HUES6 (cell line): ENCODE results near the gene XPO6.
"Not testable (repeated sequence)": the region's sequence is repeated elsewhere in the genome, so short reads cannot be mapped to it uniquely, and the experiment has no call there.

ENCODE experiments used
- H3K27ac ChIP-seq: 2 replicates; pipeline ENCODE4 v1.7.0; 2013; ENCODE audit warnings: low read depth, mild to moderate bottlenecking, low read length, inconsistent platforms
- H3K27me3 ChIP-seq: 2 replicates; pipeline ENCODE4 v1.6.1; 2013; ENCODE audit warnings: low read length; ENCODE audit not compliant: control insufficient read depth, insufficient read depth
- H3K36me3 ChIP-seq: 2 replicates; pipeline ENCODE4 v1.6.1; 2013; ENCODE audit warnings: low read length; ENCODE audit not compliant: control insufficient read depth, insufficient read depth
- H3K4me1 ChIP-seq: 2 replicates; pipeline ENCODE4 v1.6.1; 2013; ENCODE audit warnings: low read length; ENCODE audit not compliant: control insufficient read depth, insufficient read depth
- H3K4me3 ChIP-seq: 2 replicates; pipeline ENCODE4 v1.5.1; 2013; ENCODE audit warnings: low read depth, low read length
- H3K9ac ChIP-seq: one replicate; pipeline ENCODE4 v1.6.1; 2013; ENCODE audit warnings: mild to moderate bottlenecking, low read length
- H3K9me3 ChIP-seq: 2 replicates; pipeline ENCODE4 v1.6.1; 2013; ENCODE audit warnings: low read depth, low read length; ENCODE audit not compliant: control insufficient read depth, insufficient read depth

The XPO6 gene

DNA sequence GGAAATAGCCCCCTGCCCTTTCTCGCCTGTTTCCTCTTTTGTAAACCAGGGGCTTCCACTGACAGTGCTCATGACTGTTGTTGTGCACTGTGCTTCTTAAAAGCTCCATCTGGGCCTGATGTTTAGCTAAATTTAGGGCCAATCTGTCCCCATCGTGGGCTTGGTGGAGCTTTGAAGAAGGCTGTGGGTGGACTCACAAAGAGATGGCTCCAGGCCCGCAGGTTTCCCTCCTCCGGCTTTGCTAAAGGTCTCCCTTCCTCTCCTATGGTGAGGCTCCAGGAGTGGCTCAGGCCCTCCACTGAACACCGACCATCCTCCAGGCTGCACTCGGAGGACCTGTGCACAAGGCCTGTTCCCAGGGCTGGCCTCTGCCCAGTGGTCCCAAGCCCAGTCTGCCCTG is 30.2 kb upstream of the XPO6 start:
- Histone ChIP-seq H3K9ac (no peak overlapping the region), H3K4me1 (no peaks in the 10 kb centered on the region), H3K4me3 (no peak overlapping the region), H3K27me3 (no peaks in the 10 kb centered on the region), H3K27ac (no peak overlapping the region), H3K36me3 (no peaks in the 10 kb centered on the region), H3K9me3 (peaks cover 5% of the 10 kb centered on the region)

DNA sequence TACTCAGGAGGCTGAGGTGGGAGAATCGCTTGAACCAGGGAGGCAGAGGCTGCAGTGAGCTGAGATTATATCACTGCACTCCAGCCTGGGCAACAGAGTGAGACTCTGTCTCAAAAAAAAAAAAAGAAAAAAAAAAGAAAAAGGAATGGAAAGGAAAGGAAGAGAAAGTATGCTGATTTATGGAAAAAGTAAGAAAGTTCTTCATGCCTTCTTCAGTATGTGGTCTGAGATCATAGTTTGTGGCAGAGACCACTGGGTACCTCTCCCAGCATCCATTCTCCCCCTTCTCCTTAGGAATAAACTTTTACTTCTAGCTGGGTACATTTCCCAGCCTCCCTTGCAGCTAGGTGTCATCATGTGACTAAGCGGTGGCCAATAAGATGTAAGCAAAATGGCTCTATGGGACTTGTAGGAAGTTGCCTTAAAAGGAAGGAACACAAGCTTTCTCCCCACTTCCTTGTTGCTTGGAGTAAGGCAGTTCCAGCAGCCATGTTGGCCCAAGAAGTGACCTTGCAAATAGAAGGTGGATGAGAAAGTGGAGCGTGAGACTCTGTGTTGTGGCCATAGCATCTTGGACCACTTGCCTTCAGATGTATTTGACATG is 26.1 kb upstream of the XPO6 start:
- no peaks in the 10 kb centered on the region for H3K36me3 ChIP-seq
- H3K9me3 ChIP-seq: peaks cover 5% of the 10 kb centered on the region
- H3K27ac ChIP-seq: no peak overlapping the region
- H3K27me3 ChIP-seq: no peaks in the 10 kb centered on the region
- H3K4me1 ChIP-seq: no peaks in the 10 kb centered on the region
- no peak overlapping the region for H3K9ac ChIP-seq
- no peak overlapping the region for H3K4me3 ChIP-seq

DNA sequence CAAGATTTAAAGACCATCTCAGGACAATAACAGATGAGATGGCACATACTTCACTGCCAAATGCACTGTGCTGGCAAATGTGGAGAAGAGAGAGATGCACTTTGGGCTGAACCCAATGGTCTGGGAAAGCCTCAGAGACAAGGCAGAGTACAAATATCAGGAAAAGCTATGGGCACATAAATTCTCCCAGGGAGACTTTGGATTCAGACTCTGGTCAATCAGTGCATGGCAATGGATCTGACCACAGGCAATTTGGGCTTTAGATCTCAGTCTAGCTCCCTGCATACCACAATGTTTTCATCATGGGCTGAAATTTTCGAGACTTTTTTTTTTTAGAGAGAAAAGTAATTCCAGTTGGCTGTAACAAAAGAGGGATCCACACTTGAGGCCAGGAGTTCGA is 20.0 kb upstream of the XPO6 start:
- Histone ChIP-seq H3K9me3 (no peaks in the 10 kb centered on the region), H3K27ac (no peak overlapping the region), H3K9ac (no peak overlapping the region), H3K4me1 (no peaks in the 10 kb centered on the region), H3K36me3 (no peaks in the 10 kb centered on the region), H3K27me3 (no peaks in the 10 kb centered on the region), H3K4me3 (no peak overlapping the region)

DNA sequence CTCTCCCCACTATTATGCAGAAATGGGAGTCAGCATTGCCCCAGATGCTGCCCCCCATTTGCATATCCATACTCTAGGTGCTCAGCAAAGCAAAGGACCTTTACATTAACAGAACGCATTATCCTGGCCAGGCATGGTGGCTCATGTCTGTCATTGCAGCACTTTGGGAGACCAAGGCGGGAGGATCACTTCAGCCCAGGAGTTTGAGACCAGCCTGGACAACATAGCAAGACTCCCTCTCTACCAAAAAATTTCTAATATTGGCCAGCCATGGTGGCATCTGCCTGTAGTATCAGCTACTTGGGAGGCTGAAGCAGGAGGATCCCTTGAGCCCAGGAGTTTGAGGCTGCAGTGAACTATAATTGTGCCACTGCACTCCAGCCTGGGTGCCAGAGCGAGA is 12.1 kb upstream of the XPO6 start:
- H3K27ac ChIP-seq, H3K9ac ChIP-seq, H3K9me3 ChIP-seq, H3K36me3 ChIP-seq, H3K4me3 ChIP-seq, H3K4me1 ChIP-seq, H3K27me3 ChIP-seq: not testable (repeated sequence)

DNA sequence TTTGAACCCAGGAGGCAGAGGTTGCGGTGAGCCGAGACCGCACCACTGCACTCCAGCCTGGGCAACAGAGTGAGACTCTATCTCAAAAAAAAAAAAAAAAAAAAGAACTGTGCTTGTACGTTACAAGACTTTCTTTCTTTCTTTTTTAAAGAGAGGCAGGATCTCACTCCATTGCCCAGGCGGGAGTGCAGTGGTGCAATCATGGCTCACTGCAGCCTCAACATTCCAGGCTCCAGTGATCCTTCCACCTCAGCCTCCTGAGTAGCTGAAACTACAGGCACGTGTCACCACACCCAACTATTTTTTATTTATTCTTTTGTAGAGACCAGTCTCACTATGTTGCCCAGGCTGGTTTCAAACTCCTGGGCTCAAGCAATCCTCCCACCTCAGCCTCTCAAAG is 8.0 kb upstream of the XPO6 start:
- H3K9me3 ChIP-seq, H3K36me3 ChIP-seq, H3K4me1 ChIP-seq, H3K27ac ChIP-seq, H3K9ac ChIP-seq, H3K27me3 ChIP-seq, H3K4me3 ChIP-seq: not testable (repeated sequence)

DNA sequence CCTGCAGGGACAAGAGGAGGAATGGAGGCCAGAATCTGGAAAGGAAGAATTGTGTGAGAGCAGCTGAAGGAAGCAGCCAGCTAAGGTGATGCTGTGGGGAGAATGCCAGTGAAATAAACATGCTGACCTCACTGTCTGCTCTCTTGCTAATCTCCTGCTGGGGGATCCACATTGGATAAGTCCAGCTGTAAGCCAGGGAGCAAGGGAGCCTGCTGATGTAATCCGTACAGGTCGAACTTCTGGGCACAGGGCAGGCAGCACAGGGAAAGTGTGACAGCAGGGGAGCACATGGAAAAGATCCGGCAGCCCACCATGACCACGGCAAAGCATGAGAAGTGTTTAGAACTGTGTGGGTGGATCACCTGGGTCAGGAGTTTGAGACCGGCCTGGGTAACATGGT is 7.5 kb upstream of the XPO6 start:
- Histone ChIP-seq H3K9ac (no peak overlapping the region), H3K27ac (no peak overlapping the region), H3K4me1 (no peaks in the 10 kb centered on the region), H3K36me3 (no peaks in the 10 kb centered on the region), H3K9me3 (no peaks in the 10 kb centered on the region), H3K27me3 (no peaks in the 10 kb centered on the region), H3K4me3 (no peak overlapping the region)

DNA sequence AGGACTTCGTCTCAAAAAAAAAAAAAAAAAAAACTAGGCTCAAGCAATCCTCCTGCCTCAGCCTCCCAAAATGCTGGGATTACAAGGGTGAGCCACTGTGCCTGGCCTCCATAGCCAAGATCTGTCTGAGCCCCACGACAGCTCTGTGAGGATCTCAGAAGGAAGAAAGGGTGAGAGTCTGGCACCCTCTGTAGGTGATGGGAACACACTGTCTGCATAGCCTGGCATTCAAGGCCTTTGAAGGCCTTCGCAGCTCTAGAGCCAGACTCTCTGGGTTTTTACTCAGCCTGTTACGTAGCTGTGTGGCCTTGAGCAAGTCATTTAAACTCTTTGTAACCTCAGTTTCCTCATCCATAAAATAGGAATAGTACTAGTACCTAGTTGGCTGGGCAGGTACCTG is 6.3 kb upstream of the XPO6 start:
- H3K4me3 ChIP-seq: no peak overlapping the region
- no peaks in the 10 kb centered on the region for H3K36me3 ChIP-seq
- H3K9ac ChIP-seq: no peak overlapping the region
- no peaks in the 10 kb centered on the region for H3K9me3 ChIP-seq
- no peak overlapping the region for H3K27ac ChIP-seq
- no peaks in the 10 kb centered on the region for H3K27me3 ChIP-seq
- H3K4me1 ChIP-seq: no peaks in the 10 kb centered on the region

DNA sequence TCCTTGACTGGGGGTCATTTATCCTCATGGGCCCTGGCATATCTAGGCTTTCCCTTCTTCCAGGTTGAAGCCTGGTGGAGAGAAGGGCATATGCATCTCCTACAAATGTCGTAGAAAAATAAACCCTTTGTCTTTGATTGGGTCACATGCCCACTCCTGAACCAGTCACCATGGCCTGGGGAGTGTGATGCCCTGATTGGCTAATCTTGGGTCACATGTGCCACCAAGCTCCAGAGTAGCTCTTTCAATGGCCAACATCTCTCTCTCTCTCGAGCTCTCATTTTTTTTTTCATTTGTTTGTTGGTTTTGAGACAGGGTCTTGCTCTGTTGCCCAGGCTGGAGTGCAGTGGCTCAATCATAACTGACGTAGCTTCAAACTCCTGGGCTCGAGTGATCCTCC is 5.6 kb upstream of the XPO6 start:
- peaks cover 6% of the 10 kb centered on the region for H3K4me1 ChIP-seq
- no peak overlapping the region for H3K27ac ChIP-seq
- H3K27me3 ChIP-seq: no peaks in the 10 kb centered on the region
- H3K36me3 ChIP-seq: no peaks in the 10 kb centered on the region
- no peak overlapping the region for H3K9ac ChIP-seq
- no peaks in the 10 kb centered on the region for H3K9me3 ChIP-seq
- H3K4me3 ChIP-seq: no peak overlapping the region

DNA sequence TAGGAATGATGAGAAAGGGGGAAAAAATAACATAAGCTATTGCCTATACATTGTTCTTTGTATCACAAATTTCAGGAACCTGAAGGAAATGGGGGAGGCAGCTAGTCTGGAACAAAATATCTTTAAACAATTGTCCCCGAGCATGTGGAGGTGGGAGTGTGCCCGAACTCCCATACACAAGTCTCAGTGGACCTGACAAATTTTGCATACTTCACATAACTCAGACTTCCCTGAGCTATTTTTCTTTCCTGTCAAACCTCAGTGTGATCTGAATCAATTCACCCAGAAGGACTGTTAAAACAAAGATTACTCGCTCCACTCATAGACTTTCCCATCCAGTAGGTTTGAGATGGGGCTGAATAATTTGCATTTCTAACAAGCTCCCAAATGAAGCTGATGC is 1.6 kb upstream of the XPO6 start:
- H3K4me3 ChIP-seq: no peak overlapping the region
- H3K27ac ChIP-seq: no peak overlapping the region
- no peak overlapping the region for H3K9ac ChIP-seq
- no peaks in the 10 kb centered on the region for H3K27me3 ChIP-seq
- peaks cover 21% of the 10 kb centered on the region for H3K4me1 ChIP-seq
- peaks cover 13% of the 10 kb centered on the region for H3K36me3 ChIP-seq
- H3K9me3 ChIP-seq: no peaks in the 10 kb centered on the region

DNA sequence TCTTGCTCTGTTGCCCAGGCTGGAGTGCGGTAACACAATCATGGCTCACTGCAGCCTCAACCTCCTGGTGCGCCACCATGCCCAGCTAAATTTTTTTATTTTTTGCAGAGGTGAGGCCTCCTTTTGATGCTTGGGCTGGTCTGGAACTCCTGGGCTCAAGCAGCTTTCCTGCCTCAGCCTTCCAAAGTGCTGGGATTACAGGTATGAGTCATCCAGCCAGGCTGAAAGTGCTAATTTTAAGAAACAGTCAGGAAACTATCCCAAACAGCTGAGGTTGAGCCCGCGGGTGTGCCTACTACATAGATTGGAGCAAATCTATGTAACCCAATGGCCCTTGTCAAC is 738 bp upstream of the XPO6 start:
- Histone ChIP-seq H3K27ac (peak overlapping the region; percentile 72; the same call in 1 of the 2 replicates), H3K4me1 (peaks cover 21% of the 10 kb centered on the region)

DNA sequence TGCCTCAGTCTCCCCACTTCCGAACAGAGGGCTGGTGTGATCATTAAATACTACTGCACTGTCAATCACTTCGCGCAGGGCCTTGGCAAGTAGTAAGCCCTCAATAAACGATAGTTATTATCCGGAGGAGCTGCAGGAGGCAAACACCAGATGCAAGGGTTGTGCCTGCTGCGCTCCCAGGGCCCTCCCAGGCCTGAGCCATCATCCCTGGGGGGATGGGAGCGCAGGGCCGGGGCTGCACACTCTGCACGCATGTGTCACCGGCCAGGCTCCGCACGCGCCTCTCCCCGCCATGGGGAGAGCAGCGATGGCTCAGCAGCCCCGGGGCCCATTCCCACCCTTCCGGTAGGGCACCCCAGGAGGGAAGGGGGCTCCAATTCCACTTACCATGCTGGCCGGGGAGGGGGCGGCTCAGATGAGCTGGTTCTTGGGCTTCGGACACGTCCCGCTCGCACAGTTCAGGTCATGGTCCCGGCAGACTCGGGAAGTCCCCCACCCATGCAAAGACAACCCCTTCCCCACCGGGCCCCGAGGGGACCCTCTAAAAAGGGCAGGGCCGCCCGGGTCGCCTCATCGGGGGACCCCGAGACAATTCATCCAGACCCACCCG is 681 bp downstream of the XPO6 start:
- peaks cover 29% of the 10 kb centered on the region for H3K36me3 ChIP-seq
- no peaks in the 10 kb centered on the region for H3K27me3 ChIP-seq
- H3K27ac ChIP-seq: no peak overlapping the region
- H3K9ac ChIP-seq: peak overlapping the region; percentile 89
- H3K4me1 ChIP-seq: peaks cover 21% of the 10 kb centered on the region
- H3K4me3 ChIP-seq: peak overlapping the region; percentile 96
- H3K9me3 ChIP-seq: no peaks in the 10 kb centered on the region

More for the DNA sequence above, 738 bp upstream of the XPO6 start:
- no peaks in the 10 kb centered on the region for H3K9me3 ChIP-seq
- peak overlapping the region; percentile 63 for H3K4me3 ChIP-seq
- H3K27me3 ChIP-seq: no peaks in the 10 kb centered on the region
- H3K36me3 ChIP-seq: peaks cover 20% of the 10 kb centered on the region
- peak overlapping the region; percentile 73 for H3K9ac ChIP-seq
